Endothelial cell (in vitro differentiated cells): ENCODE measurements around the gene HAP1. TPM values are rescaled to one million over a fixed set of nuclear protein-coding genes. Genes with fewer than 3 reads are reported as not detected.

Experiments
- DNase-seq: peaks from one replicate; pipeline ENCODE4 v3.0.0; 2021; ENCODE audit warnings: low spot score
- H3K27ac Mint-ChIP-seq: one replicate; pipeline ENCODE4 v1.8.0; 2021; ENCODE audit warnings: mixed read lengths, inconsistent platforms; ENCODE audit not compliant: unreplicated experiment
- H3K27me3 Mint-ChIP-seq: one replicate; pipeline ENCODE4 v1.8.0; 2021; ENCODE audit warnings: mild to moderate bottlenecking, moderate library complexity, mixed read lengths, inconsistent platforms; ENCODE audit not compliant: unreplicated experiment
- H3K36me3 Mint-ChIP-seq: one replicate; pipeline ENCODE4 v1.8.0; 2021; ENCODE audit warnings: mild to moderate bottlenecking, low read depth, mixed read lengths, inconsistent platforms; ENCODE audit not compliant: unreplicated experiment
- H3K4me1 Mint-ChIP-seq: one replicate; pipeline ENCODE4 v1.8.0; 2021; ENCODE audit warnings: mild to moderate bottlenecking, mixed read lengths, inconsistent platforms; ENCODE audit not compliant: unreplicated experiment
- H3K4me3 Mint-ChIP-seq: one replicate; pipeline ENCODE4 v1.8.0; 2021; ENCODE audit warnings: mild to moderate bottlenecking, mixed read lengths, inconsistent platforms; ENCODE audit not compliant: unreplicated experiment
- H3K9me3 Mint-ChIP-seq: one replicate; pipeline ENCODE4 v1.8.0; 2021; ENCODE audit warnings: mixed read lengths, inconsistent platforms; ENCODE audit not compliant: unreplicated experiment
- CTCF ChIP-seq: fragments of 200-600 bp; sonication (generic); IDR thresholded peaks from one replicate; pipeline ENCODE4 v1.5.0; 2021; ENCODE audit warnings: antibody characterized with exemption; ENCODE audit not compliant: unreplicated experiment
- total RNA-seq: library from RNA; stranded (reverse); fragmentation: NEBNext Ultra II Directional; extraction: Animal tissue kit (Norgen Biotek cat#: 25700); gene quantifications from one replicate; pipeline ENCODE4 v1.2.1, GENCODE V29; 2021; ENCODE audit not compliant: unreplicated experiment

The HAP1 gene
- total RNA-seq, 1 donor from 2014 or later, result 18.1 TPM

- H3K4me3 Mint-ChIP-seq, result no peak overlapping the region
- H3K4me1 Mint-ChIP-seq, result peaks cover 11% of the 10 kb centered on the region
- no peak for DNase-seq
- H3K27me3 Mint-ChIP-seq, result peaks cover 7% of the 10 kb centered on the region
- no peak for TF ChIP-seq CTCF
- H3K27ac Mint-ChIP-seq, result no peak overlapping the region
- H3K36me3 Mint-ChIP-seq, result peaks cover 3% of the 10 kb centered on the region
- peaks cover 5% of the 10 kb centered on the region for H3K9me3 Mint-ChIP-seq
Measured at GRCh38 chr17:41681776-41682175, 52.7 kb downstream of the HAP1 start.

GRCh38 chr17:41680426-41681040 is 53.9 kb downstream of the HAP1 start:
- DNase-seq, result no peak
- Mint-ChIP-seq H3K4me1 (peaks cover 11% of the 10 kb centered on the region), H3K9me3 (peaks cover 5% of the 10 kb centered on the region), H3K36me3 (peaks cover 3% of the 10 kb centered on the region), H3K27me3 (peaks cover 4% of the 10 kb centered on the region), H3K4me3 (no peak overlapping the region), H3K27ac (no peak overlapping the region)
- TF ChIP-seq CTCF, result no peak

- Mint-ChIP-seq H3K9me3 (peaks cover 5% of the 10 kb centered on the region), H3K27me3 (peaks cover 4% of the 10 kb centered on the region), H3K27ac (no peak overlapping the region), H3K36me3 (peaks cover 3% of the 10 kb centered on the region), H3K4me3 (no peak overlapping the region), H3K4me1 (peaks cover 11% of the 10 kb centered on the region)
- TF ChIP-seq CTCF, result no peak
- DNase-seq, result no peak
Measured at GRCh38 chr17:41679740-41680425, 54.6 kb downstream of the HAP1 start.

GRCh38 chr17:41678907-41679739 is 55.3 kb downstream of the HAP1 start:
- TF ChIP-seq CTCF, result no peak
- peaks cover 11% of the 10 kb centered on the region for H3K4me1 Mint-ChIP-seq
- peaks cover 4% of the 10 kb centered on the region for H3K27me3 Mint-ChIP-seq
- H3K36me3 Mint-ChIP-seq, result peaks cover 3% of the 10 kb centered on the region
- DNase-seq, result no peak
- no peak overlapping the region for H3K27ac Mint-ChIP-seq
- H3K4me3 Mint-ChIP-seq, result no peak overlapping the region
- H3K9me3 Mint-ChIP-seq, result peaks cover 5% of the 10 kb centered on the region
